Measurements from ENCODE around the gene SLC17A4. TPM values are rescaled to one million over a fixed set of nuclear protein-coding genes. Genes with fewer than 3 reads are reported as not detected.
A peak's percentile ranks its signal among the peaks of the same experiment; 100 is the strongest.

The SLC17A4 gene
- total and polyA plus RNA-seq, 10 of the 15 experiments (the other 5 are each of a cell fraction or from before 2014, with no cell fraction given): not detected

GRCh38 chr6:25829375-25829774 lies 74.8 kb downstream of the SLC17A4 start (continued):
- TF ChIP-seq E2F4 (IDR thresholded peaks at IDR 0.05; ENCODE audit: low read depth, low read length) (no peak), LARP7 (IDR thresholded peaks at IDR 0.05) (no peak), SREBF2 (IDR thresholded peaks at IDR 0.05; ENCODE audit: low read length) (no peak), SREBF1 (IDR thresholded peaks at IDR 0.05; ENCODE audit: low read length) (no peak), NFIC (IDR thresholded peaks at IDR 0.05; ENCODE audit: low read depth, low read length) (peak; percentile 91), SKIL (IDR thresholded peaks at IDR 0.05; ENCODE audit: low read depth, poor library complexity, severe bottlenecking) (no peak), BCL11A (IDR thresholded peaks at IDR 0.05; ENCODE audit: low read depth, low read length) (peak; percentile 69; the same call in 1 of the 2 replicates), CHD2 (IDR thresholded peaks at IDR 0.05; ENCODE audit: borderline replicate concordance, low read depth, low read length) (no peak), CBX5 (IDR thresholded peaks at IDR 0.05; ENCODE audit: low read depth) (no peak), KAT2A (conservative IDR thresholded peaks at IDR 0.05; ENCODE audit: control insufficient read depth, low read depth, low read length) (no peak), BCL3 (IDR thresholded peaks at IDR 0.05; ENCODE audit: borderline replicate concordance, insufficient read depth, low read depth, low read length, poor library complexity, severe bottlenecking) (peak; percentile 26), GABPA (IDR thresholded peaks at IDR 0.05; ENCODE audit: low read depth) (0 out of 2 replicates have a peak, but pooled peaks have one; percentile 41), ZBTB11 (CRISPR knock-in tag; IDR thresholded peaks at IDR 0.05) (no peak), ATF2 (IDR thresholded peaks at IDR 0.05; ENCODE audit: low read length) (peak; percentile 80), JUND (IDR thresholded peaks at IDR 0.05; ENCODE audit: low read depth, low read length) (no peak), NKRF (conservative IDR thresholded peaks at IDR 0.05) (no peak), SMC3 (IDR thresholded peaks at IDR 0.05; ENCODE audit: borderline replicate concordance, low read length) (no peak), RB1 (IDR thresholded peaks at IDR 0.05; ENCODE audit: borderline replicate concordance) (no peak), SMAD5 (IDR thresholded peaks at IDR 0.05; ENCODE audit: low read depth) (no peak), ZZZ3 (IDR thresholded peaks at IDR 0.05; ENCODE audit: control insufficient read depth, insufficient read length, low read depth) (no peak)

Data from GM12878 (cell line).